Measurements from ENCODE around the gene OR10P1.

GRCh38 chr12:55637467-55637866, 775 bp downstream of the OR10P1 start:
- TF ChIP-seq CTCF (IDR thresholded peaks at IDR 0.05) (no peak), POLR2A (IDR thresholded peaks at IDR 0.05) (no peak)

Data from testis (tissue), 2 donors.